ENCODE results near the gene PKP2.
"Not testable (repeated sequence)": the region's sequence is repeated elsewhere in the genome, so short reads cannot be mapped to it uniquely, and the experiment has no call there.

The PKP2 gene

GRCh38 chr12:32870716-32871115 lies 25.9 kb downstream of the PKP2 start:
- H3K27ac ChIP-seq (ENCODE audit: insufficient read depth, low read depth, low read length, poor library complexity, severe bottlenecking) = no peak overlapping the region
- H3K36me3 ChIP-seq (ENCODE audit: control insufficient read depth, insufficient read depth, low read length) = no peaks in the 10 kb centered on the region
- H3K9me3 ChIP-seq (ENCODE audit: control insufficient read depth, low read length) = no peaks in the 10 kb centered on the region
- H3K4me1 ChIP-seq (ENCODE audit: control insufficient read depth, insufficient read depth, low read length) = no peaks in the 10 kb centered on the region
- WGBS, 2 experiments = 91 to 93% methylated on average over 3 of the region's 3 CpGs
- H3K4me3 ChIP-seq (ENCODE audit: insufficient read depth, low read depth, low read length) = no peak overlapping the region
- no peaks in the 10 kb centered on the region for H3K27me3 ChIP-seq (ENCODE audit: control insufficient read depth, insufficient read depth, low read length, poor library complexity, severe bottlenecking)

- no peaks in the 10 kb centered on the region for H3K36me3 ChIP-seq (ENCODE audit: control insufficient read depth, insufficient read depth, low read length)
- no peak overlapping the region for H3K4me3 ChIP-seq (ENCODE audit: insufficient read depth, low read depth, low read length)
- no peaks in the 10 kb centered on the region for H3K4me1 ChIP-seq (ENCODE audit: control insufficient read depth, insufficient read depth, low read length)
- no peaks in the 10 kb centered on the region for H3K9me3 ChIP-seq (ENCODE audit: control insufficient read depth, low read length)
- 92 to 96% methylated on average over 8 of the region's 8 CpGs for WGBS, 2 experiments
- H3K27me3 ChIP-seq (ENCODE audit: control insufficient read depth, insufficient read depth, low read length, poor library complexity, severe bottlenecking) = no peaks in the 10 kb centered on the region
- no peak overlapping the region for H3K27ac ChIP-seq (ENCODE audit: insufficient read depth, low read depth, low read length, poor library complexity, severe bottlenecking)
Measured at GRCh38 chr12:32868885-32869284, 27.7 kb downstream of the PKP2 start.

GRCh38 chr12:32864731-32865130 lies 31.8 kb downstream of the PKP2 start:
- no peaks in the 10 kb centered on the region for H3K36me3 ChIP-seq (ENCODE audit: control insufficient read depth, insufficient read depth, low read length)
- H3K9me3 ChIP-seq (ENCODE audit: control insufficient read depth, low read length) = no peaks in the 10 kb centered on the region
- no peak overlapping the region for H3K27ac ChIP-seq (ENCODE audit: insufficient read depth, low read depth, low read length, poor library complexity, severe bottlenecking)
- 83 to 89% methylated on average over 1 of the region's 2 CpGs for WGBS, 2 experiments
- no peaks in the 10 kb centered on the region for H3K4me1 ChIP-seq (ENCODE audit: control insufficient read depth, insufficient read depth, low read length)
- no peaks in the 10 kb centered on the region for H3K27me3 ChIP-seq (ENCODE audit: control insufficient read depth, insufficient read depth, low read length, poor library complexity, severe bottlenecking)
- H3K4me3 ChIP-seq (ENCODE audit: insufficient read depth, low read depth, low read length) = no peak overlapping the region

GRCh38 chr12:32863128-32863527 lies 33.4 kb downstream of the PKP2 start:
- no peaks in the 10 kb centered on the region for H3K9me3 ChIP-seq (ENCODE audit: control insufficient read depth, low read length)
- no peak overlapping the region for H3K4me3 ChIP-seq (ENCODE audit: insufficient read depth, low read depth, low read length)
- no peaks in the 10 kb centered on the region for H3K27me3 ChIP-seq (ENCODE audit: control insufficient read depth, insufficient read depth, low read length, poor library complexity, severe bottlenecking)
- H3K27ac ChIP-seq (ENCODE audit: insufficient read depth, low read depth, low read length, poor library complexity, severe bottlenecking) = no peak overlapping the region
- no peaks in the 10 kb centered on the region for H3K36me3 ChIP-seq (ENCODE audit: control insufficient read depth, insufficient read depth, low read length)
- H3K4me1 ChIP-seq (ENCODE audit: control insufficient read depth, insufficient read depth, low read length) = no peaks in the 10 kb centered on the region
- WGBS, 2 experiments = 93 to 95% methylated on average over 5 to 6 of the region's 7 CpGs

- not testable (repeated sequence) for H3K36me3 ChIP-seq (ENCODE audit: control insufficient read depth, insufficient read depth, low read length); H3K4me3 ChIP-seq (ENCODE audit: insufficient read depth, low read depth, low read length); H3K27ac ChIP-seq (ENCODE audit: insufficient read depth, low read depth, low read length, poor library complexity, severe bottlenecking); H3K4me1 ChIP-seq (ENCODE audit: control insufficient read depth, insufficient read depth, low read length); H3K9me3 ChIP-seq (ENCODE audit: control insufficient read depth, low read length); H3K27me3 ChIP-seq (ENCODE audit: control insufficient read depth, insufficient read depth, low read length, poor library complexity, severe bottlenecking)
- WGBS, 2 experiments = 93% methylated on average over 2 of the region's 2 CpGs
Measured at GRCh38 chr12:32861658-32862057, 34.9 kb downstream of the PKP2 start.

- no peaks in the 10 kb centered on the region for H3K27me3 ChIP-seq (ENCODE audit: control insufficient read depth, insufficient read depth, low read length, poor library complexity, severe bottlenecking)
- H3K4me1 ChIP-seq (ENCODE audit: control insufficient read depth, insufficient read depth, low read length) = no peaks in the 10 kb centered on the region
- no peaks in the 10 kb centered on the region for H3K36me3 ChIP-seq (ENCODE audit: control insufficient read depth, insufficient read depth, low read length)
- no peak overlapping the region for H3K4me3 ChIP-seq (ENCODE audit: insufficient read depth, low read depth, low read length)
- no peaks in the 10 kb centered on the region for H3K9me3 ChIP-seq (ENCODE audit: control insufficient read depth, low read length)
- no peak overlapping the region for H3K27ac ChIP-seq (ENCODE audit: insufficient read depth, low read depth, low read length, poor library complexity, severe bottlenecking)
Measured at GRCh38 chr12:32860192-32860591, 36.4 kb downstream of the PKP2 start.

GRCh38 chr12:32859389-32859788 lies 37.2 kb downstream of the PKP2 start:
- WGBS, 2 experiments = no CpG with 5 or more reads among the region's 1 CpG
- Histone ChIP-seq H3K9me3 (ENCODE audit: control insufficient read depth, low read length) (no peaks in the 10 kb centered on the region), H3K27me3 (ENCODE audit: control insufficient read depth, insufficient read depth, low read length, poor library complexity, severe bottlenecking) (no peaks in the 10 kb centered on the region), H3K4me3 (ENCODE audit: insufficient read depth, low read depth, low read length) (no peak overlapping the region), H3K27ac (ENCODE audit: insufficient read depth, low read depth, low read length, poor library complexity, severe bottlenecking) (no peak overlapping the region), H3K4me1 (ENCODE audit: control insufficient read depth, insufficient read depth, low read length) (no peaks in the 10 kb centered on the region), H3K36me3 (ENCODE audit: control insufficient read depth, insufficient read depth, low read length) (no peaks in the 10 kb centered on the region)

- Histone ChIP-seq H3K27me3 (ENCODE audit: control insufficient read depth, insufficient read depth, low read length, poor library complexity, severe bottlenecking) (no peaks in the 10 kb centered on the region), H3K36me3 (ENCODE audit: control insufficient read depth, insufficient read depth, low read length) (no peaks in the 10 kb centered on the region)
- WGBS, 2 experiments = 87 to 100% methylated on average over 1 of the region's 1 CpG
Measured at GRCh38 chr12:32854716-32855115, 41.9 kb downstream of the PKP2 start.

GRCh38 chr12:32854097-32854496 lies 42.5 kb downstream of the PKP2 start:
- H3K4me1 ChIP-seq (ENCODE audit: control insufficient read depth, insufficient read depth, low read length) = peaks cover 3% of the 10 kb centered on the region
- H3K36me3 ChIP-seq (ENCODE audit: control insufficient read depth, insufficient read depth, low read length) = no peaks in the 10 kb centered on the region
- H3K9me3 ChIP-seq (ENCODE audit: control insufficient read depth, low read length) = no peaks in the 10 kb centered on the region
- no peaks in the 10 kb centered on the region for H3K27me3 ChIP-seq (ENCODE audit: control insufficient read depth, insufficient read depth, low read length, poor library complexity, severe bottlenecking)
- H3K27ac ChIP-seq (ENCODE audit: insufficient read depth, low read depth, low read length, poor library complexity, severe bottlenecking) = no peak overlapping the region
- no peak overlapping the region for H3K4me3 ChIP-seq (ENCODE audit: insufficient read depth, low read depth, low read length)
- WGBS, 2 experiments = 91 to 92% methylated on average over 4 of the region's 4 CpGs

More at GRCh38 chr12:32854716-32855115, 41.9 kb downstream of the PKP2 start:
- Histone ChIP-seq H3K27ac (ENCODE audit: insufficient read depth, low read depth, low read length, poor library complexity, severe bottlenecking) (no peak overlapping the region), H3K4me1 (ENCODE audit: control insufficient read depth, insufficient read depth, low read length) (peaks cover 3% of the 10 kb centered on the region), H3K9me3 (ENCODE audit: control insufficient read depth, low read length) (no peaks in the 10 kb centered on the region), H3K4me3 (ENCODE audit: insufficient read depth, low read depth, low read length) (no peak overlapping the region)

- Histone ChIP-seq H3K9me3 (ENCODE audit: control insufficient read depth, low read length) (no peaks in the 10 kb centered on the region), H3K36me3 (ENCODE audit: control insufficient read depth, insufficient read depth, low read length) (no peaks in the 10 kb centered on the region), H3K4me3 (ENCODE audit: insufficient read depth, low read depth, low read length) (no peak overlapping the region), H3K27me3 (ENCODE audit: control insufficient read depth, insufficient read depth, low read length, poor library complexity, severe bottlenecking) (no peaks in the 10 kb centered on the region), H3K4me1 (ENCODE audit: control insufficient read depth, insufficient read depth, low read length) (peaks cover 9% of the 10 kb centered on the region), H3K27ac (ENCODE audit: insufficient read depth, low read depth, low read length, poor library complexity, severe bottlenecking) (no peak overlapping the region)
- WGBS, 2 experiments = 94 to 95% methylated on average over 6 of the region's 6 CpGs
Measured at GRCh38 chr12:32847287-32847686, 49.3 kb downstream of the PKP2 start.

GRCh38 chr12:32846053-32846452 lies 50.5 kb downstream of the PKP2 start:
- no peak overlapping the region for H3K4me3 ChIP-seq (ENCODE audit: insufficient read depth, low read depth, low read length)
- no peaks in the 10 kb centered on the region for H3K27me3 ChIP-seq (ENCODE audit: control insufficient read depth, insufficient read depth, low read length, poor library complexity, severe bottlenecking)
- no peaks in the 10 kb centered on the region for H3K36me3 ChIP-seq (ENCODE audit: control insufficient read depth, insufficient read depth, low read length)
- H3K4me1 ChIP-seq (ENCODE audit: control insufficient read depth, insufficient read depth, low read length) = peaks cover 9% of the 10 kb centered on the region
- H3K9me3 ChIP-seq (ENCODE audit: control insufficient read depth, low read length) = no peaks in the 10 kb centered on the region
- 93 to 94% methylated on average over 6 of the region's 6 CpGs for WGBS, 2 experiments
- H3K27ac ChIP-seq (ENCODE audit: insufficient read depth, low read depth, low read length, poor library complexity, severe bottlenecking) = no peak overlapping the region
